Keratinocyte (primary cell): ENCODE measurements around the gene MERTK.

Source experiments
- EZH2 ChIP-seq: IDR thresholded peaks from one replicate; pipeline ENCODE4 v1.6.1; 2012; ENCODE audit warnings: inconsistent platforms, mild to moderate bottlenecking, low read length, moderate library complexity
- TF ChIP-seq, protein P1 (sequence below), 3 experiments: IDR thresholded peaks in 1 of 3; conservative IDR thresholded peaks in 1 of 3; optimal IDR thresholded peaks in 1 of 3; 2 replicates in 2 of 3; 3 replicates in 1 of 3; pipeline versions ENCODE3 to v1.5.1; 2011; ENCODE audit warnings: low read length in 3 of 3, mild to moderate bottlenecking in 3 of 3, moderate library complexity in 2 of 3, control low read depth in 1 of 3, inconsistent platforms in 1 of 3; ENCODE audit not compliant: insufficient read depth in 2 of 3; ENCODE audit errors: extremely low read depth in 1 of 3

DNA sequence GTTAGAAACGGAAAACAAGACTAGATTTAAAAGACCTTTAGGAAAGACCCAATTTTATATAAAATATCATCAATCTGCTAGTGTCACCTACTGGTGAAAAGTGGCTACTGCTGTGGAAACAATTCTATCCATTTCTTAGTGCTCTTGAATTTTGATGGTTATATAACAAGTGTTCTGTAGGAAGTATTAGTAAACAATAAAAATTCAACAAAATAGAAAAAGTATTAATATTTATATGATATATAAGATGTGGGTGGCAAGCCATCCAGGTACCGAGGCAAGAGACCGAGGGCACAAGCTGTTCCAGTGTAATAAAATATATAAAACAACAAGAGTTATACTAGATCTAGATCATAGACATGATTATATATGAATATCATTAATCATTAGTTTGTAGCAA is 150.5 kb downstream of the MERTK start:
- TF ChIP-seq, protein P1, sequence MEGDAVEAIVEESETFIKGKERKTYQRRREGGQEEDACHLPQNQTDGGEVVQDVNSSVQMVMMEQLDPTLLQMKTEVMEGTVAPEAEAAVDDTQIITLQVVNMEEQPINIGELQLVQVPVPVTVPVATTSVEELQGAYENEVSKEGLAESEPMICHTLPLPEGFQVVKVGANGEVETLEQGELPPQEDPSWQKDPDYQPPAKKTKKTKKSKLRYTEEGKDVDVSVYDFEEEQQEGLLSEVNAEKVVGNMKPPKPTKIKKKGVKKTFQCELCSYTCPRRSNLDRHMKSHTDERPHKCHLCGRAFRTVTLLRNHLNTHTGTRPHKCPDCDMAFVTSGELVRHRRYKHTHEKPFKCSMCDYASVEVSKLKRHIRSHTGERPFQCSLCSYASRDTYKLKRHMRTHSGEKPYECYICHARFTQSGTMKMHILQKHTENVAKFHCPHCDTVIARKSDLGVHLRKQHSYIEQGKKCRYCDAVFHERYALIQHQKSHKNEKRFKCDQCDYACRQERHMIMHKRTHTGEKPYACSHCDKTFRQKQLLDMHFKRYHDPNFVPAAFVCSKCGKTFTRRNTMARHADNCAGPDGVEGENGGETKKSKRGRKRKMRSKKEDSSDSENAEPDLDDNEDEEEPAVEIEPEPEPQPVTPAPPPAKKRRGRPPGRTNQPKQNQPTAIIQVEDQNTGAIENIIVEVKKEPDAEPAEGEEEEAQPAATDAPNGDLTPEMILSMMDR (optimal IDR thresholded peaks at IDR 0.05 in 1 of 3, IDR thresholded peaks at IDR 0.05 in 1 of 3, conservative IDR thresholded peaks at IDR 0.05 in 1 of 3; ENCODE audit: extremely low read depth in 1 of 3, insufficient read depth in 2 of 3, low read length in 3 of 3): peak in 2 of 3 experiments; percentile 49 to 69
- TF ChIP-seq EZH2: no peak
